Measurements from ENCODE around the gene PLPPR1. TPM values are rescaled to one million over a fixed set of nuclear protein-coding genes. Genes with fewer than 3 reads are reported as not detected.
A peak's percentile ranks its signal among the peaks of the same experiment; 100 is the strongest.

The PLPPR1 gene
- total and polyA plus RNA-seq, 2 of the 13 experiments (the other 11 are each of a cell fraction or from before 2014, with no cell fraction given), result 16.0 to 84.7 TPM

DNA sequence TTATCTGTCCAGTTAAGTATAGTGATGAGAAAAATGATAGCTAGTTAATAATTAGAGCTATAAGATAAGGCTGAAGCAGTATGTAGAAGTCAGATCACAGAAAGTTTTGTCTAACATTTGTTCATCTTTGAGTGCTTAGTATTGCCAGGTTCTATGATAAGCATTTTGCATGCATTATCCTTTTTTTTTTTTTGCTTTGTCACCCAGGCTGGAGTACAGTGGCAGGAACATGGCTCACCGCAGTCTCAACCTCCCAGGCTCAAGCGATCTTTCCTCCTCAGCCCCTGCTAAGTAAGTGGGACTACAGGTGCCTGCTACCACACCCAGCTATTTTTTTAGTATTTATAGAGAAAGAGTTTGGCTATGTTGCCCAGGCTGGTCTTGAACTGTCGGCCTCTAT, 338.8 kb downstream of the PLPPR1 start (continued):
- no peak for TF ChIP-seq MTERF4 (CRISPR knock-in tag; IDR thresholded peaks at IDR 0.05)
- no peak for TF ChIP-seq ESRRA (CRISPR knock-in tag; IDR thresholded peaks at IDR 0.05; ENCODE audit: low read depth)
- no peak for TF ChIP-seq ZNF703 (CRISPR knock-in tag; IDR thresholded peaks at IDR 0.05; ENCODE audit: borderline replicate concordance)
- no peak for TF ChIP-seq NR2C2 (CRISPR knock-in tag; IDR thresholded peaks at IDR 0.05; ENCODE audit: borderline replicate concordance)
- no peak for TF ChIP-seq HOXA7 (CRISPR knock-in tag; IDR thresholded peaks at IDR 0.05)
- TF ChIP-seq UBTF (CRISPR knock-in tag; IDR thresholded peaks at IDR 0.05), result no peak
- TF ChIP-seq KDM6A (CRISPR knock-in tag; IDR thresholded peaks at IDR 0.05; ENCODE audit: low read depth), result no peak
- TF ChIP-seq SMAD3 (CRISPR knock-in tag; IDR thresholded peaks at IDR 0.05), result no peak
- no peak for TF ChIP-seq ZNF282 (IDR thresholded peaks at IDR 0.05; ENCODE audit: partially characterized antibody)
- no peak for TF ChIP-seq ZNF766 (CRISPR knock-in tag; IDR thresholded peaks at IDR 0.05; ENCODE audit: borderline replicate concordance)
- TF ChIP-seq RBM39 (IDR thresholded peaks at IDR 0.05; ENCODE audit: low read depth, low read length, poor library complexity, severe bottlenecking), result no peak
- TF ChIP-seq, protein P1, sequence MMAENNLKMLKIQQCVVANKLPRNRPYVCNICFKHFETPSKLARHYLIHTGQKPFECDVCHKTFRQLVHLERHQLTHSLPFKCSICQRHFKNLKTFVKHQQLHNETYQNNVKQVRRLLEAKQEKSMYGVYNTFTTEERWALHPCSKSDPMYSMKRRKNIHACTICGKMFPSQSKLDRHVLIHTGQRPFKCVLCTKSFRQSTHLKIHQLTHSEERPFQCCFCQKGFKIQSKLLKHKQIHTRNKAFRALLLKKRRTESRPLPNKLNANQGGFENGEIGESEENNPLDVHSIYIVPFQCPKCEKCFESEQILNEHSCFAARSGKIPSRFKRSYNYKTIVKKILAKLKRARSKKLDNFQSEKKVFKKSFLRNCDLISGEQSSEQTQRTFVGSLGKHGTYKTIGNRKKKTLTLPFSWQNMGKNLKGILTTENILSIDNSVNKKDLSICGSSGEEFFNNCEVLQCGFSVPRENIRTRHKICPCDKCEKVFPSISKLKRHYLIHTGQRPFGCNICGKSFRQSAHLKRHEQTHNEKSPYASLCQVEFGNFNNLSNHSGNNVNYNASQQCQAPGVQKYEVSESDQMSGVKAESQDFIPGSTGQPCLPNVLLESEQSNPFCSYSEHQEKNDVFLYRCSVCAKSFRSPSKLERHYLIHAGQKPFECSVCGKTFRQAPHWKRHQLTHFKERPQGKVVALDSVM (CRISPR knock-in tag; IDR thresholded peaks at IDR 0.05), result peak; percentile 72
- no peak for TF ChIP-seq MTA3 (CRISPR knock-in tag; IDR thresholded peaks at IDR 0.05)
- TF ChIP-seq ZKSCAN5 (CRISPR knock-in tag; IDR thresholded peaks at IDR 0.05), result no peak
- no peak for TF ChIP-seq ZNF3 (CRISPR knock-in tag; IDR thresholded peaks at IDR 0.05)
- no peak for TF ChIP-seq PLRG1 (conservative IDR thresholded peaks at IDR 0.05)
- TF ChIP-seq HDAC2 (CRISPR knock-in tag; IDR thresholded peaks at IDR 0.05), result 0 out of 2 replicates have a peak, but pooled peaks have one; percentile 17
- no peak for TF ChIP-seq ZNF276 (CRISPR knock-in tag; IDR thresholded peaks at IDR 0.05; ENCODE audit: low read depth)
- no peak for TF ChIP-seq XRCC5 (optimal IDR thresholded peaks at IDR 0.05; ENCODE audit: low read length)
- no peak for TF ChIP-seq TBL1XR1 (IDR thresholded peaks at IDR 0.05; ENCODE audit: borderline replicate concordance, low read length, partially characterized antibody)
- TF ChIP-seq GABPB1 (CRISPR knock-in tag; IDR thresholded peaks at IDR 0.05), result no peak
- 0 out of 2 replicates have a peak, but pooled peaks have one; percentile 42 for TF ChIP-seq MED13 (CRISPR knock-in tag; IDR thresholded peaks at IDR 0.05)
- TF ChIP-seq RAD51 (IDR thresholded peaks at IDR 0.05; ENCODE audit: borderline replicate concordance), result no peak
- no peak for TF ChIP-seq HIC2 (CRISPR knock-in tag; IDR thresholded peaks at IDR 0.05; ENCODE audit: low read depth)
